GM13976 (cell line): Measurements from ENCODE around the gene ADAMTS13.
"Not testable (repeated sequence)": the region's sequence is repeated elsewhere in the genome, so short reads cannot be mapped to it uniquely, and the experiment has no call there.

Source experiments
- DNase-seq: peaks from one replicate; pipeline ENCODE4 v3.0.0; 2012; ENCODE audit warnings: low spot score
- in situ Hi-C: fragments of 300-500 bp; cut with MboI; formaldehyde crosslinking; loops from one replicate; pipeline ENCODE4 v1.12.0; 2022; ENCODE audit warnings: low sequenced_read_pairs, mixed read lengths, inconsistent platforms; ENCODE audit not compliant: unreplicated experiment
- TF ChIP-seq, protein P1 (sequence below): IDR thresholded peaks from 2 replicates; pipeline ENCODE4 v1.5.1; 2012; ENCODE audit warnings: borderline replicate concordance, mild to moderate bottlenecking; ENCODE audit not compliant: insufficient read depth; ENCODE audit errors: extremely low read depth, missing control alignments, control extremely low read depth

Gene ADAMTS13

DNA sequence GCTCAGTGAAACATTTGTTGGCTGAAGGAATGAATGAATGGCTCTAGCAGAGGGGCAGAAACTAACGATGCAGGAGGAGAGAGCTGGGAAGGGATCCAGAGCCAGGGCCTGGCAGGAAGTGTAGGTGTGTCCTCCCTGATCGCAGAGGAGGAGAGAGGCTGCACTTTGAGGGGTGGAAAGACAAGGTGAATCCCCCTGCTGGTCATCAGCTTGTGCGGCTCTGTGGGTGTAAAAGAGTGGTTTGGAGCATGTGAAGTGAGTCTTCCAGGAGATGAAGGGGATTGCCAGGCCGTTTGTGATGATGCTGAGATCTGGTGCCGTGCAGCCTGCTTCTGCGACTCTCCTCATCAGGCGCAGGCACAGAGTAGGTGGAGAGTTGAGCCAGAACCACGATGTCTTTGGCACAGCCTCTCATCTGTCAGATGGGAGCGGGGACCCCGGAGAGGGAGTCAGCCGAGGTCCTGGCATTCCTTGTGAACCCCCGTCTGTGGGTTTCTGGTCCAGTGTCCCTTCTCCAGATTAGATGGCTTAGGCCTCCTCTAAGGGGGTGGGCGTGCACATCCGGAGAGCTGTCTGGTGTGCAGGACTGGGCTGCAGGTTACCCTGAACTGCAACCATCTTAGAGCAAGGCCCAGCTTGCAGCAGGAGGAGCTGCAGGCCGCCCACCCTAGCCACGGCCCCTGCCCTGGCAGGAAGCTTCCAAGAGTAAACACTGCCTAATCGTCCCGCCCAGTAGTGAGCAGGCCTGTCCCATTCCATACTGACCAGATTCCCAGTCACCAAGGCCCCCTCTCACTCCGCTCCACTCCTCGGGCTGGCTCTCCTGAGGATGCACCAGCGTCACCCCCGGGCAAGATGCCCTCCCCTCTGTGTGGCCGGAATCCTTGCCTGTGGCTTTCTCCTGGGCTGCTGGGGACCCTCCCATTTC is at the start of gene ADAMTS13:
Gene ADAMTS13, plus strand, starts transcription at position 753 of the 928 bp plus-strand sequence. Its CDS starts 77 bp downstream, at position 830.
- TF ChIP-seq, protein P1, sequence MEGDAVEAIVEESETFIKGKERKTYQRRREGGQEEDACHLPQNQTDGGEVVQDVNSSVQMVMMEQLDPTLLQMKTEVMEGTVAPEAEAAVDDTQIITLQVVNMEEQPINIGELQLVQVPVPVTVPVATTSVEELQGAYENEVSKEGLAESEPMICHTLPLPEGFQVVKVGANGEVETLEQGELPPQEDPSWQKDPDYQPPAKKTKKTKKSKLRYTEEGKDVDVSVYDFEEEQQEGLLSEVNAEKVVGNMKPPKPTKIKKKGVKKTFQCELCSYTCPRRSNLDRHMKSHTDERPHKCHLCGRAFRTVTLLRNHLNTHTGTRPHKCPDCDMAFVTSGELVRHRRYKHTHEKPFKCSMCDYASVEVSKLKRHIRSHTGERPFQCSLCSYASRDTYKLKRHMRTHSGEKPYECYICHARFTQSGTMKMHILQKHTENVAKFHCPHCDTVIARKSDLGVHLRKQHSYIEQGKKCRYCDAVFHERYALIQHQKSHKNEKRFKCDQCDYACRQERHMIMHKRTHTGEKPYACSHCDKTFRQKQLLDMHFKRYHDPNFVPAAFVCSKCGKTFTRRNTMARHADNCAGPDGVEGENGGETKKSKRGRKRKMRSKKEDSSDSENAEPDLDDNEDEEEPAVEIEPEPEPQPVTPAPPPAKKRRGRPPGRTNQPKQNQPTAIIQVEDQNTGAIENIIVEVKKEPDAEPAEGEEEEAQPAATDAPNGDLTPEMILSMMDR: peak; percentile 12
- peak; percentile 83 for DNase-seq
- in situ Hi-C loops: no loop called here

DNA sequence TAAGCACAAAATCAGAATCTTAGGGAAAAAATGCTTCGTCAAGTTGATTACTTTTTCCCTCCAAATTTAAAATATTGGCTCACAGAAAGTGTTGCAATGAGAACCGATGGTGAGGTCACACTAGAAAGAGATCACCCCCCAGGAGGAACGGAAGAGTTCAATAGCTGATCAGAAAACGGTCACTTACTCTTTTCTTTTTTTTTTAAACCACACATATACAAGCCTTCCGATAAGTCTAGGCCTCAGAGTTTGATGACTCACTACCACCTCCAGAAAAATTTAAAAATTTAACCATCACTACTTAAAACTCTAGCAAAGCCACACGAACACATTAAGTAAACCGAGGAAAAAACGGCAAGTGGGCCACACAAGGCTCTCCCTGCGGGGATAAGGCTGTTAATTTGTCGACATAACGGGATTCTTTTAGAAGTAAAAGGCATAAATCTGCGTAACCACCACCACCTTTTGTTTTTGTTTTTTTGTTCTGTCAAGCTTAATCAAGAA is 47.5 kb upstream of the ADAMTS13 start:
- no peak for DNase-seq
- TF ChIP-seq, protein P1: no peak
- in situ Hi-C loops: no loop called here

DNA sequence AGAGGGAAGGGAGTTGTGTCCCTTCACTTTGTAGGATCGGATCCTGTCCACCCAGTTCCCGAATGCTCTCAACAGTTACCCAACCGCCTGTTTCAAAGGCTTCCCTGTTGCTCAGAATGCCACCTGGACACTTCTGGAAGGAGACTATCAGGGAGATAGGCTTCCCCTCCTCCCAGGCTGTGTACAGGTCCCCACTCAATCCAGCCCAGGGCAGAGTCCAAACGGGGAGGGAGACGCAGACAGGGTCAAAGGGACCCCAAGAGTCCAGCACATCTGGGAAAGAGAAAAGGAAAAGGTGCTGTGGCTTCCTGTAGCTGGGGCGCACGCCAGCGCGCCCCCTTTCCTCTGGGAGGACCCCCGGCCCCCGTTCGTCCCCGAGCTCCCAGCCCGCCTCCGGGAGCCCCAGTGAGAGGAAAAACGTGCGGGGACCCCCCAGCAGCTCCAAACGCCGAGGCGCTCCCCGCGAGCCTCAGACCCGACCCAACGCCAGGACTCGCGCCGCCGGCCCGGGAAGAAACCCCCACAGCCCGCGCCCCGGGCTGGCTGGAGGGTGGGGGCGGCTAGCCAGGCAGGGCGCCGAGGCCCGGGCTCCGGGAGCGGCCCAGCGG is 46.9 kb upstream of the ADAMTS13 start:
- in situ Hi-C loops: no loop called here
- TF ChIP-seq, protein P1: no peak
- DNase-seq: peak; percentile 65

DNA sequence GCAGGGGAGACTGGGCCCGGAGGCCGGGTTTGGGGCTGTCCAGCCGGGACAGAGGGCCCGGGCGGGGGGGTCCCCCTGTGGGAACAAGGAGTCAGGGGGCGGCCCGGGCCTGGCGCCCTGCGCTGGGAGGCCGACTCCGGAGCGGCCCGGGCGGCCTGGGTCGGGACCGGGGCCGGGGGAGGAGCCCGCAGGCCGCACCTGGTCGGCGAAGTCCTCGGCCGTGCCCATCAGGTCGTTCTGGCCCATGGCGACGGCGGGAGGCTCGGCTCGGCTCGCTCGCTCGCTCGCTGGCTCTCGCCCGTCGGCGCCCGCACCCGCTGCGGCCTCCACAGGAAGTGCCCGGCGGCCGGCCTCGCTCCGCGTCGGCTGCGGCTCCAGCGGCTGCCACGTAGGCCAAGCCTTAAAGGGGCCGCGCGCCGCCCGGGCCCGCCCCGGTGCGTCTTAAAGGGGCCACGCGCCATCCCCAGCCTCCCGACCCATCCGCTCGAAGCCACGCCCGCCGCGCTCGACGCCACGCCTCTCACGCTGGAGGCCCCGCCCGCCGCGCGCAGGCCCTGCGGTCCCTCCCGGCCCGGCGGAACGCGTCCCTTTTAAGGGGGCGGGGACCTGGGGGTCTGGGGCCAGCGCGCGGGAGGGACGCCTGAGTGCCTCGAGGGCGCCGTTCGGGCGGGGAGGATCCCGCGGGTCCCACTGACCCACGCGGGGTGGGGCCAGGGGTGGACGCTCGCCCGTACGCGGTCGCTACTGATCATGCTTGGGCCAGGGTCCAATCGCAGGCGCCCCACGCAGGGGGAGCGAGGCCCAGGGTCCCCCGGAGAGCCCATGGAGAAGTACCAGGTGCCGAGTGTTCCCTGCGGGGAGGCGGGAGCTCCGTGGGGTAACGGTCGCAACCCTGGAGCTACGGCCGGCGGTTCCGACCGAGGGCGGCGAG is 46.2 kb upstream of the ADAMTS13 start, which contains the start of the genes STKLD1 and SURF4:
Gene STKLD1, plus strand, starts transcription at position 643 of the 931 bp plus-strand sequence. Its CDS starts 108 bp downstream, at position 751.
Gene SURF4, minus strand, starts transcription at position 337 of the 931 bp plus-strand sequence. Its CDS starts 91 bp downstream, at position 246.
- DNase-seq: peak; percentile 100
- in situ Hi-C loops: no loop called here
- TF ChIP-seq, protein P1: no peak

DNA sequence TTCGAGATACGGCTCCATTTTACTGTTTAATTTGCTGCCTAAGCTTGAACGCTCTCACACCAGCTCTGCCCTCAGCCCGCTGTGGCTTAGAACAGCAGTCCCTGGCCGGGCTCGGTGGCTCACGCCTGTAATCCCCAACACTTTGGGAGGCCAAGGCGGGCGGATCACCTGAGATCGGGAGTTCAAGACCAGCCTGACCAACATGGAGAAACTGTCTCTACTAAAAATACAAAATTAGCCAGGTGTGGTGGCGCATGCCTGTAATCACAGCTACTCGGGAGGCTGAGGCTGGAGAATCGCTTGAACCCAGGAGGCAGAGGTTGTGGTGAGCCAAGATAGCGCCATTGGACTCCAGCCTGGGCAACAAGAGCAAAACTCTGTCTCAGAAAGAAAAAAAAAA is 44.9 kb upstream of the ADAMTS13 start:
- DNase-seq, in situ Hi-C loops: not testable (repeated sequence)

DNA sequence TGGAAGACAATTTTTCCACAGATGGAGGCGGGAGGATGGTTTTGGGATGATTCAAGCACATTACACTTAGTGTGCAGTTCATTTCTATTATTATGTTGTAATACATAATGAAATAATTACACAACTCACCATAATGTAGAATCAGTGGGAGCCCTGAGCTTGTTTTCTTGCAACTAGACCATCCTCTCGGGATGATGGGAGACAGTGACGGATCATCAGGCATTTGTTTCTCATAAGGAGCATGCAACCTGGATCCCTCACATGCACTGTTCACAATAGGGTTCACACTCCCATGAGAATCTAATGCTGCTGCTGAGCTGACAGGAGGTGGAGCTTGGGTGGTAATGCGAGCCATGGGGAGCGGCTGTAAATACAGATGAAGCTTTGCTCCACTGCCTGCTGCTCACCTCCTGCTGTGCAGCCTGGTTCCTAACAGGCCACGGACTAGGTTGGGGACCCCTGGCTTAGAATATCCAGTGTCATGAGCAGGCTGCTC is 44.4 kb upstream of the ADAMTS13 start:
- in situ Hi-C loops: no loop called here
- no peak for DNase-seq
- TF ChIP-seq, protein P1: no peak
